Skin epidermis (tissue), 12 donors: ENCODE results near the gene SMIM3.
A peak's percentile ranks its signal among the peaks of the same experiment; 100 is the strongest.
"Not testable (repeated sequence)": the region's sequence is repeated elsewhere in the genome, so short reads cannot be mapped to it uniquely, and the experiment has no call there.

Experiments used
- H3K27ac ChIP-seq, 21 experiments: fragments of 200-600 bp; sonication (generic) in 11 of 21; one replicate each; pipeline ENCODE4 v1.5.0; 2020; ENCODE audit warnings: mild to moderate bottlenecking in 3 of 21, inconsistent platforms in 2 of 21, moderate library complexity in 2 of 21
- H3K4me3 ChIP-seq, 7 experiments: fragments of 200-600 bp; sonication (generic) in 2 of 7; one replicate each; pipeline ENCODE4 v1.5.0; 2020; ENCODE audit warnings: inconsistent platforms in 2 of 7, mild to moderate bottlenecking in 2 of 7, moderate library complexity in 1 of 7

SMIM3 gene

GRCh38 chr5:150778517-150779396, at the start of gene SMIM3:
SMIM3 (plus strand) TSS chr5:150778757; CDS start chr5:150795441, 16,684 bp downstream.
- peak within 1 kb of the TSS; percentile 34 to 94 (median 79) for H3K27ac ChIP-seq
- H3K4me3 ChIP-seq = peak within 1 kb of the TSS; percentile 43 to 73 (median 64)

DNA sequence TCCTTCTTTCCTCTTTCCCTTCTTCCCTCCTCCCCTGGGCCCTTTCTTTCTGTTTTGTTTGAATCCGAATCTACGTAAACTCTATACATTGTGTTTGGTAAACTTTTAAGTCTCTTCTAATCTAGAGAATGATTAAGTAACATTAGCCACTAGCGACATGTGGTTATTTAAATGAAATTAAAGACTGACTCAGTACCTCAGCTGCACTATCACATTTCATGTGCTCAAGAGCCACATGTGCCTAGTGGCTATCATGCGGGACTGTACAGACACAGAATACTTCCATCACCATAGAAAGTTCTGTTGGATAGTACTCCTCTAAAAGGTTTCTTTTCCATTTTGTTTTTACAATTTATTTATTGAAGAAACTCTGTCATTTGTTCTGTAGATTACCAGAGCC, 48.7 kb upstream of the SMIM3 start:
- H3K4me3 ChIP-seq = no peak overlapping the region
- no peak overlapping the region for H3K27ac ChIP-seq

- Histone ChIP-seq H3K27ac (peak overlapping the region in 1 of 21 experiments; percentile 52), H3K4me3 (no peak overlapping the region)
Measured at GRCh38 chr5:150731669-150732242, 46.8 kb upstream of the SMIM3 start.

- Histone ChIP-seq H3K27ac (peak overlapping the region in 14 of 21 experiments; percentile 3 to 75 (median 50)), H3K4me3 (no peak overlapping the region)
Measured at GRCh38 chr5:150734579-150735384, 43.8 kb upstream of the SMIM3 start.

GRCh38 chr5:150738862-150739261, 39.7 kb upstream of the SMIM3 start:
- Histone ChIP-seq H3K27ac (no peak overlapping the region), H3K4me3 (no peak overlapping the region)

GRCh38 chr5:150740992-150741391, 37.6 kb upstream of the SMIM3 start:
- H3K27ac ChIP-seq = no peak overlapping the region
- H3K4me3 ChIP-seq = no peak overlapping the region

GRCh38 chr5:150742455-150743141, 36.0 kb upstream of the SMIM3 start:
- not testable (repeated sequence) for H3K27ac ChIP-seq, H3K4me3 ChIP-seq

DNA sequence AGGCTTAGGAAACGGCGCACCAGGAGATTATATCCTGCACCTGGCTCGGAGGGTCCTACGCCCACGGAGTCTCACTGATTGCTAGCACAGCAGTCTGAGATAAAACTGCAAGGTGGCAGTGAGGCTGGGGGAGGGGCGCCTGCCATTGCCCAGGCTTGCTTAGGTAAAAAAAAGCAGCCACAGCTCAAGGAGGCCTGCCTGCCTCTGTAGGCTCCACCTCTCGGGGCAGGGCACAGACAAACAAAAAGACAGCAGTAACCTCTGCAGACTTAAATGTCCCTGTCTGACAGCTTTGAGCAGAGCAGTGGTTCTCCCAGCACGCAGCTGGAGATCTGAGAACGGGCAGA, 35.4 kb upstream of the SMIM3 start:
- H3K4me3 ChIP-seq, H3K27ac ChIP-seq: not testable (repeated sequence)

DNA sequence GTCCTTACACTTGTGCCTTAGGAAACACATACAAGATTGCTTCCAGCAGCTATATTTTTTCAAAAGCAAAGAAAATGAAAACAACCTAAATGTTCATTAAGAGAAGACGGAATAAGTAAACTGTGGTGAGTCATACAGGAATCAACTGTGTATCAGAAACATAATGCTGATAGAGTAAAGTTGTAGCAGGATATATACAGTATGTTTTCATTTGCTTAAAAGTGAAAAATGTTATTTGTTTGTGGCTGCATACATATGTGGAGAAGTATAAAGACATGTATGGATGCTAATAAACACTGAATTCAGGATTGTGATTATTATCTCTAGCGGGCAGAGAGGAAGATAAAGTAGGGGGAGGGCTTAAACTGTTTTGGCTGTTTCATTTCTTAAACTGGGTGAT, 28.1 kb upstream of the SMIM3 start:
- Histone ChIP-seq H3K4me3 (no peak overlapping the region), H3K27ac (no peak overlapping the region)

GRCh38 chr5:150751096-150751891, 27.3 kb upstream of the SMIM3 start:
- H3K27ac ChIP-seq = no peak overlapping the region

DNA sequence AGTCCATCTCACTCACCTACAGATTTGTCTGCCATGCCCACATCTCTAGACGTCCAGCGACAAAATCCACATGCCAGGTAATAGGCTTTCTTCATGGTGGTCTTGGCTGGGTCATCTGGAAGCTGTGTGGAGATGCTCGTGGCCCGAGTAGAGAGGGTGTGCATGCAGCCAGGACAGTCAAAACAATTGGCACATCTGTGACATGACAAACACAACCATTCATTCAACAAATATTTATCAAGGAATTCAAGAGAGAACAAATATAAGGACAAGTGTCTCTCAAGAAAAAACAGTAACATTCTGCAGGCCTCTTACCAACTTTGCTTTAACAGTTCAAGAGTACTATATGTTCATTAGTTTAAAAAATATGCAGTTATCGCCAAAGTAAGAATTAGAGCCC, 25.1 kb upstream of the SMIM3 start:
- no peak overlapping the region for H3K27ac ChIP-seq
- no peak overlapping the region for H3K4me3 ChIP-seq

More at GRCh38 chr5:150751096-150751891, 27.3 kb upstream of the SMIM3 start:
- no peak overlapping the region for H3K4me3 ChIP-seq

- Histone ChIP-seq H3K4me3 (no peak overlapping the region), H3K27ac (no peak overlapping the region)
Measured at GRCh38 chr5:150753863-150754262, 24.7 kb upstream of the SMIM3 start.

DNA sequence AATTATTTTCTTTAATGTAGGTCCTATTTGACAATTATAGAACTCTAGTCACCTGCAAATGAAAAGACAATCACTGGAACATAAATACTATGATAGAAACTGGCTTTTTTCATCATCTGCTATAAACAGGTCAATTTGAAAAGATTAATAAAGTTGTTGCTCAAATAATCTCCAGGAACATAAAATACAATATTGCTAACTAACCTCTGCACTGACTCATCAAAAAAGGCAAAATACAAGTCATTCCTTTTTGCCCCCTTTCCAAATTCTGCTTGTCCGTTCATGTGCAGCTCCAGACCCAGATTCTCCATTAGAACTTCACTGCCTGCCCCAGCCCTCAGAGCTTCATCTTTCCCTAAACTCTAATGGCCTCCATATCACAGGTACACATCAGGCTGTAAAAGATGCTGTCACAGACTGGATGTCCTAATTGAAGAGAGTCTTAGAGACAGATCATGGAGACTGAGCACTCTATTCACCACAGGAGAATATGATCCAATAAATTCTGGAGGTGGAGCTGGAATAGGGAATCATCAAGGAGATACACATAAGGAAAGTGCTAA, 21.4 kb upstream of the SMIM3 start:
- H3K4me3 ChIP-seq = peak overlapping the region in 6 of 7 experiments; percentile 40 to 79 (median 56)
- peak overlapping the region in 4 of 21 experiments; percentile 8 to 94 (median 94) for H3K27ac ChIP-seq

- Histone ChIP-seq H3K27ac (peak overlapping the region; percentile 16 to 97 (median 94)), H3K4me3 (peak overlapping the region; percentile 40 to 79 (median 61))
Measured at GRCh38 chr5:150758203-150758530, 20.4 kb upstream of the SMIM3 start.

DNA sequence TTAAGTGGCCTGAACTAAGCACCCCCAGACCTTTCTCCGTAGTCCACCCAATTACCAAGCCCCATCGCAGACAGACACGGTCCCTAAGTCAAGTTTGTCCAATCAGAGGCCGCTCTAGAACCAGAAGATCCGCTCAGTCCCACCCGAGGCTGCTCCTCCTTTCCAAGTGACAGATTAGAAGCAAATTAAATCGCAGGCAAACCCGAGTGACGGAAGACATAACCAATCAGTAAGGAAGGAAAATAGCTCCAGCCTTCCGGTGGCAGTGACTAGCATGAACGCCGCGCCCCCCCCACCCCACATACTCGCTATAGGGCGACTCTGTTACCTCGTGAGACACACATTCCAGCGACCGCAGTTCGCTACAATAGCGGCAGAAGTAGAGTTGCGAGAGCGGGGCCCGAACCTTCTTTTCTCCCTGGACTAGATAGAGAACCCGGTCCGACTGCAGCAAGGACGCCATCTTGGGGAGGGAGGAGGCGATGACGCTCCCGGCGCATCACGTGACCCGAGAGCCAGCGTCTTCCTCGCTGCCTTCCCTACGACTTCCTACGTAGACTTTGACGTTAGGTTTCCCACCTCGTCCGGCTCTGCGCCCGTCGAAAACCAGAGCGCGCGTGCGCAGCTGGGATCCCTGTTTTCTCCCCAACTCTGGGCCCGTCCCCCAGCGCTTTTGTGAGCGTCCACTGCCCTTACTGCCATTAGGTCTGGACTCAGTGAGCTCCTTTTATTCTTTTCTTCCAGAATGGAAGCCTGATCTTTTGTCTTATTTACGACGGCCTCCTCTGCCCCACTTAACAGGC, 19.8 kb upstream of the SMIM3 start, which contains the start of gene DCTN4:
DCTN4 (minus strand) TSS at position 487 of the 803 bp plus-strand sequence; CDS start at position 463, 24 bp downstream.
- Histone ChIP-seq H3K4me3 (peak within 1 kb of the TSS; percentile 40 to 79 (median 61)), H3K27ac (peak within 1 kb of the TSS; percentile 59 to 97 (median 94))

- H3K27ac ChIP-seq = peak overlapping the region; percentile 59 to 97 (median 94)
- H3K4me3 ChIP-seq = peak overlapping the region; percentile 40 to 79 (median 61)
Measured at GRCh38 chr5:150759334-150759583, 19.3 kb upstream of the SMIM3 start.

- peak overlapping the region in 13 of 21 experiments; percentile 40 to 78 (median 63) for H3K27ac ChIP-seq
- H3K4me3 ChIP-seq = no peak overlapping the region
Measured at GRCh38 chr5:150762211-150762610, 16.3 kb upstream of the SMIM3 start.
